Measurements from ENCODE around the gene RPL5.
A peak's percentile ranks its signal among the peaks of the same experiment; 100 is the strongest.

The RPL5 gene

GRCh38 chr1:92803140-92803887, 28.5 kb upstream of the RPL5 start:
- H3K9ac ChIP-seq (ENCODE audit: low read length), result no peak overlapping the region
- H3K79me2 ChIP-seq (ENCODE audit: insufficient read depth, low read length), result no peaks in the 10 kb centered on the region
- H3K27ac ChIP-seq (ENCODE audit: low read depth, low read length), result no peak overlapping the region
- H3F3A ChIP-seq (ENCODE audit: insufficient read depth), result no peaks in the 10 kb centered on the region
- no peak overlapping the region for H2AFZ ChIP-seq (ENCODE audit: low read depth, low read length, severe bottlenecking)
- H3K36me3 ChIP-seq (ENCODE audit: low read length), result no peaks in the 10 kb centered on the region
- peaks cover 8% of the 10 kb centered on the region; the same call in 1 of the 2 replicates for H3K9me3 ChIP-seq (ENCODE audit: insufficient read depth, low read length)
- no peaks in the 10 kb centered on the region for H3K27me3 ChIP-seq (ENCODE audit: low read length)
- no peak overlapping the region for H3K4me2 ChIP-seq (ENCODE audit: low read depth, low read length, poor library complexity, severe bottlenecking)
- H3K9me2 ChIP-seq (replicated peaks; ENCODE audit: insufficient read depth, low read length), result no peaks in the 10 kb centered on the region
- H3K4me3 ChIP-seq (ENCODE audit: insufficient read depth, low read length, poor library complexity, severe bottlenecking), result no peak overlapping the region
- no peaks in the 10 kb centered on the region for H4K20me1 ChIP-seq (ENCODE audit: low read depth, low read length)
- no peak for TF ChIP-seq EZH2phosphoT487 (conservative IDR thresholded peaks at IDR 0.05; ENCODE audit: low read length)
- TF ChIP-seq CTCF (IDR thresholded peaks at IDR 0.05; ENCODE audit: insufficient read depth, low read length, poor library complexity, severe bottlenecking), result no peak

- Histone ChIP-seq H3K27me3 (ENCODE audit: low read length) (no peaks in the 10 kb centered on the region), H3K4me3 (ENCODE audit: insufficient read depth, low read length, poor library complexity, severe bottlenecking) (no peak overlapping the region), H3K4me2 (ENCODE audit: low read depth, low read length, poor library complexity, severe bottlenecking) (no peak overlapping the region), H4K20me1 (ENCODE audit: low read depth, low read length) (no peaks in the 10 kb centered on the region), H2AFZ (ENCODE audit: low read depth, low read length, severe bottlenecking) (peak overlapping the region; percentile 35), H3F3A (ENCODE audit: insufficient read depth) (no peaks in the 10 kb centered on the region), H3K27ac (ENCODE audit: low read depth, low read length) (no peak overlapping the region), H3K9me3 (ENCODE audit: insufficient read depth, low read length) (peaks cover 8% of the 10 kb centered on the region; the same call in 1 of the 2 replicates), H3K79me2 (ENCODE audit: insufficient read depth, low read length) (no peaks in the 10 kb centered on the region), H3K9me2 (replicated peaks; ENCODE audit: insufficient read depth, low read length) (no peaks in the 10 kb centered on the region), H3K36me3 (ENCODE audit: low read length) (no peaks in the 10 kb centered on the region), H3K9ac (ENCODE audit: low read length) (no peak overlapping the region)
- no peak for TF ChIP-seq CTCF (IDR thresholded peaks at IDR 0.05; ENCODE audit: insufficient read depth, low read length, poor library complexity, severe bottlenecking)
- no peak for TF ChIP-seq EZH2phosphoT487 (conservative IDR thresholded peaks at IDR 0.05; ENCODE audit: low read length)
Measured at GRCh38 chr1:92804721-92805201, 27.1 kb upstream of the RPL5 start.

GRCh38 chr1:92805216-92805615, 26.6 kb upstream of the RPL5 start:
- Histone ChIP-seq H3K27ac (ENCODE audit: low read depth, low read length) (no peak overlapping the region), H2AFZ (ENCODE audit: low read depth, low read length, severe bottlenecking) (no peak overlapping the region), H3K79me2 (ENCODE audit: insufficient read depth, low read length) (no peaks in the 10 kb centered on the region), H3K27me3 (ENCODE audit: low read length) (no peaks in the 10 kb centered on the region), H4K20me1 (ENCODE audit: low read depth, low read length) (no peaks in the 10 kb centered on the region), H3K9ac (ENCODE audit: low read length) (no peak overlapping the region), H3K4me2 (ENCODE audit: low read depth, low read length, poor library complexity, severe bottlenecking) (no peak overlapping the region), H3K9me2 (replicated peaks; ENCODE audit: insufficient read depth, low read length) (no peaks in the 10 kb centered on the region), H3K4me3 (ENCODE audit: insufficient read depth, low read length, poor library complexity, severe bottlenecking) (no peak overlapping the region), H3F3A (ENCODE audit: insufficient read depth) (no peaks in the 10 kb centered on the region), H3K9me3 (ENCODE audit: insufficient read depth, low read length) (peaks cover 8% of the 10 kb centered on the region; the same call in 1 of the 2 replicates), H3K36me3 (ENCODE audit: low read length) (no peaks in the 10 kb centered on the region)
- TF ChIP-seq CTCF (IDR thresholded peaks at IDR 0.05; ENCODE audit: insufficient read depth, low read length, poor library complexity, severe bottlenecking) (no peak), EZH2phosphoT487 (conservative IDR thresholded peaks at IDR 0.05; ENCODE audit: low read length) (no peak)

Measured in SU-DHL-6 (cell line).